ENCODE results near the gene ITPR3.

ITPR3 gene

DNA sequence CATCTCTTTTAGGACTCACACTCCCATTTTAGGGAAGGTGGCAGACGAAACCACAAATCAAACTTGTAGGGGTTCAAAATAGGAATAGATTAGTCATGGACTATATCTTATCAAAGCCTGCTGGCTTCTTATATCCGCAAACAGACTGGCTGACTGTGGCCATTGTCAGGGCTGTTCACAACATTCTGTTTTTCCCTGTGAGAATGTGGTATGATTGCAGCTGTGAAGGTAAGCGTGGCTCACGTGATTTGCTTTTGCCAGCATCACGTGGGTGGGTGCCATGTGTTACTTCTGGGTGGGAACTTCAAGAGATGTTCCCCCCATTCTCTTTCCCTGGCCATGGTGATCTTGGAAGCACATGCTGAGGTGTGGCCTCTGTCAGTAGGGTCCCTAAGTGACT is 119.7 kb downstream of the ITPR3 start:
- no peak for FAIRE-seq

DNA sequence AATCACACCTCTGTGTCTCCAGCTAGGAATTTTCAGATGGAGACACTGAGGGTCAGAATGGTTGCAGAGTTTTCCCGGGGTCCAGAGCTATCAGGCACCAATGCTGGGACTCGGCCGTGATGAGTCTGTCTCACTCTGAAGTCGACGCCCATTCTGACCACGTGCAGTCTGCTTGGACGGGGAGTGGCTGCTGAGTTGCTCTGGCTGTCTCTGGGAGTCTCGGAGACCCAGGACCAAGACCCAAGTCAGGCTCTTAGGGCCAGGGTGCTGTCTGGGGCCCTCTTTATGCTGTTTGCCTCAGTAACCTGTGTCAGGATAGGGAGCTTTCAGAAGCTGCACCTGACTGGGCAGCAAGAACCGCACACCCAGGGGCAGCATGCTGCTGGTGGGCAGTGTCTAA is 121.0 kb downstream of the ITPR3 start:
- no peak for FAIRE-seq

DNA sequence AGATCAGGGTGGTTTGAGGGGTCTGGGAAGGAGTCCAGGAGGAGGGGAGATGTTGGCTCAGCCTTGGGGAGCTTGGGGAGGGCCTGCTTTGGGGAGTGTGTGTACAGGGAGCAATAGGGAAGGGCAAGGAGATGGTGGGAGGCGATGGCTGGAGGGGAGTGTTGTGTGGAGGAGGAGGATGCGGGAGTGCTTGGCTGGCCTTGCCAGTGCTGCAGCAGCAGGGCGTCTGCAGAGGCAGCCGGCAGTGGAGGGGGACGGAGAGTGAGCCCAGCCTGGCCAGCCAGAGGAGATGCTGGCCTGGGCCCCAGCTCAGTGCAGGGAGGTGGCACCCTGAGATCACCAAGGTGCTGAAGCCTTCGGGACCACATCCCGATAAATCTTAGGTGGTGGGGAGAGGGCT is 121.7 kb downstream of the ITPR3 start:
- no peak for FAIRE-seq

DNA sequence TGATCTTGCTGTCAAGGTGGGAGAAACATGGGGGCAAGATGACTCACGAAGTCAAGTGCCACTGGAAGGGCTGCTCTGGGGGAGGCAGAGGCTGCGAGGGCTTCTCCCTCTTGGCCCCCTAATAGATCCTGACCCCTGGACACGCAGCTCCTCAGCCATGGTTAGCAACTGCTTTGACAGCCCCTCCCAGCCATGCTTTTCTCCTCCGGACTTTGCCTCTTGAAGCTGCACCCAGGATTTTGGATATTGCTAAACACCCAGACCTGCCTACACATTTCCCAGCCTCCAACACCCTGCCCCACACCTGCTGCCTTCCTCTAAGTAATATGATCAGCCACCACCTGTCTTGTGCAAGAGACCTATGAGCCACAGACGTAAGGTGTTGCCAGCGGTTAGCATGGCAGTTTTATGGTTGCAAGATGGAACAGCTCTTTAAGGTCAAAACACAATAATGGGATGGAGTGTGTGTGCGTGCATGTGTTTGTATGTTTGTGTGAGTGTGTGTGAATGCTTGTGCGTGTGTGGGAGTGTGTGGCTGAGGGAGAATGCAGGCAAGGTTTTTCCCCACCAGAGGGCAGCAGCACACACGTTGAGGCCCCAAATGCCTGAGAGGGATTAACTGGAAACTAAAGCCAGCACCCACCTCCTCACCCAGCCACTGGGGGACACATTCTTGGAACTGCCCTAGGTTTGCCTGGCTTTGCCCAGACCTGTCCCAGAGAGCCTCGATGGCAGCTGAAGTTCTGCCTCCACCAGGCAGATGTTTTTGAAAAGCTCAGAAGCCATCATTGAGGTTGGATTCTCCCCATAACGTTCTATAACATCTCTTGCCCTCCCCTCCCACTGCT is 123.1 kb downstream of the ITPR3 start:
- FAIRE-seq, result no peak

DNA sequence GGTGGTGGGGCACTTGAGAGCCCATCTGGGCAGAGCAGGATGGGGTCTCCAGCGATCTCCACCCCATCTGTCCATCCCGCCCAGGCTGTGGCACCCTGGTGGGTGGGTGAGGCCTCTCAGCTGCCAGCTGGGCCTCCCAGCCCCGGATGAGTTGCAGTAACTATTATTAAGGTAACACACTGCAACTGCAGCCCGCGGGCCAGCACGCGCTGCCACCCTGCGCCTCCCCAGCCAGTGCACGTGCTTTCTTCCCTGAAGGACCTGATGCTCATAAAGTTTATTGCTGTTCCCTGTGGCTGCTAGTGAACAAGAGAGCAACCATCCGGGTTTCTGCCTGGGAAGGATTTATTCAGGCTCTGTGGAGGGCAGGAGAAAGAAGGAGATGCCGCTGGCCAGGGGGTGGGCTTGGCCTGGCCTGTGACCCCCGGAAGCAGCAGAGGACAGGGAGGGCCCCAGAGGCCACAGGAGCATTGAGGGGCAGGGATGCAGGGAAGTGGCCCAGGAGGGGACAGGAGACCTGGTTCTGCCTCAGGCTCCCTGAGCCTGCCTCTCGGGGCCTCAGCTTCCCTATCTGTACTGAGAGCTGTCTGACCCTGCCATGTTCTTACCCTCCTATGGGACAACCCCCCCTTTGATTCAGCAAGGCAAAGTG is 123.9 kb downstream of the ITPR3 start:
- FAIRE-seq, result no peak

DNA sequence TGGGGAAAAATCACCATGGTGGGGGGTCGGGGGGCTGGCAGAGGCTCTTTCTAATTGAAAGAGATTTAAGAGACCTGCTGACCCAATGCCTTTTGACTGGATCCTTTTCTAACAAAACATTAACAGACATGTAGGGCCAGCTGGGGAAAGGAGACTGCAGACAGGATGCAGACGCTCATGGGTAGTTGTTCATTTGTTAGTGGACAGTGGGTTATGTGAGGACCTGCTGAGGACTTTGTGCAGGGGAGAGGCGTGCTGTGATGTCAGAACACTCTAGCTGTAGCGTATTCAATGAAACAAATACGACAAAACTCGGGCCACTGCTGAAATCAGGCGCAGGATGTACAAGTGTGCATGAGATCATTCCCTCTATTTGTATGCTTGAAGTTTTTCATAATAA is 124.4 kb downstream of the ITPR3 start:
- no peak for FAIRE-seq
